Measurements from ENCODE around the gene RTN4R.

The RTN4R gene

DNA sequence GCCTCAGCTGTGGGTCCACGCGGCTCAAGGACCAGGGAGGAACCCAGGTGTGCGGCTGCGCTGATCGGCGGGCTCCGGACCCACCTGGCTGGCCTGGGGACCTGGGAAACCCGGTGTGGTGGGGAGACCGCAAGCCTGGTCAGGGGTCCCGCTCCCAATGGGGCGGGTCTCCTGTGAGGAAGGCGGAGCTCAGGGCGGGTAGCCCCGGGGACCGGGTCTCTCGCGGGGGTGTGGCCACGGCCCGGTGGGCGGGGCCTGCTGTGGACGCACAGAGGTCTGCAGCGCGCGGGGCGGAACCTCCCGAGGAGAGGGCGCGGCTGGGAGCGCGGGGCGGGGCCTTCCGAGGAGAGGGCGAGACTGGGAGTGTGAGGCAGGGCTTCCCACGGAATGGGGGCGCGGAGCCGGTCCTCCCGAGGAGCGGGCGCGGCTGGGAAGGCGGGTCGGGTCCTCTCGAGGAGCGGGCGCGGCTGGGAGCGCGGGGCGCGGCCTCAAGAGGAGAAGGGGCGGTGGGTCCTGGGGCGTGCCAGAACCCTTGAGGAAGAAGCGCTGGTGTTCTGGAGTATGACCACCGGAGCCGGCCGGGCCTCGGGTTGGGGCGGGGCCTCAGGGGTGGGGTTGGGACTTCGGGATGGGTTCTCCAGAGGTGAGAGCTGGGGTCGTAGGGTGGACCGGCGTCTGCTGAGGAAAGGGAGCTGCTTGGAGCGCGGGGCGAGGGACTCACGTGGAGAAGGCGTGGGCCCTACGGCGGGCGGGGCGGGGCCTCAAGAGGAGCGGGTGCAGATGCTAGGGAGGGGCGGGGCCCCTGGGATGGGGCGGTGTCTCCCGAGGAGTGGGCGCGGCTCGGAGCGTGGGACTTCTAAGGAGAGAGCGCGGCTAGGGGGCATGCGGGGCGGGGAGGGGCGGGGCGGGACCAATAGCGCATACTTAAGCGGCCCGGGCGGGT is 31.0 kb upstream of the RTN4R start:
- H3K4me3 ChIP-seq (ENCODE audit: low read depth, low read length, poor library complexity, severe bottlenecking) = peak overlapping the region; percentile 61
- no peaks in the 10 kb centered on the region for H3K79me2 ChIP-seq (ENCODE audit: insufficient read depth, low read length)
- no peaks in the 10 kb centered on the region for H3K4me1 ChIP-seq (ENCODE audit: insufficient read depth, low read length, severe bottlenecking)
- no peak overlapping the region for H3K27ac ChIP-seq (ENCODE audit: low read depth, low read length, poor library complexity, severe bottlenecking)
- no peaks in the 10 kb centered on the region for H4K20me1 ChIP-seq (ENCODE audit: insufficient read depth, low read length)
- no peaks in the 10 kb centered on the region for H3K36me3 ChIP-seq (ENCODE audit: insufficient read depth, low read length)
- TF ChIP-seq, protein P1, sequence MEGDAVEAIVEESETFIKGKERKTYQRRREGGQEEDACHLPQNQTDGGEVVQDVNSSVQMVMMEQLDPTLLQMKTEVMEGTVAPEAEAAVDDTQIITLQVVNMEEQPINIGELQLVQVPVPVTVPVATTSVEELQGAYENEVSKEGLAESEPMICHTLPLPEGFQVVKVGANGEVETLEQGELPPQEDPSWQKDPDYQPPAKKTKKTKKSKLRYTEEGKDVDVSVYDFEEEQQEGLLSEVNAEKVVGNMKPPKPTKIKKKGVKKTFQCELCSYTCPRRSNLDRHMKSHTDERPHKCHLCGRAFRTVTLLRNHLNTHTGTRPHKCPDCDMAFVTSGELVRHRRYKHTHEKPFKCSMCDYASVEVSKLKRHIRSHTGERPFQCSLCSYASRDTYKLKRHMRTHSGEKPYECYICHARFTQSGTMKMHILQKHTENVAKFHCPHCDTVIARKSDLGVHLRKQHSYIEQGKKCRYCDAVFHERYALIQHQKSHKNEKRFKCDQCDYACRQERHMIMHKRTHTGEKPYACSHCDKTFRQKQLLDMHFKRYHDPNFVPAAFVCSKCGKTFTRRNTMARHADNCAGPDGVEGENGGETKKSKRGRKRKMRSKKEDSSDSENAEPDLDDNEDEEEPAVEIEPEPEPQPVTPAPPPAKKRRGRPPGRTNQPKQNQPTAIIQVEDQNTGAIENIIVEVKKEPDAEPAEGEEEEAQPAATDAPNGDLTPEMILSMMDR (IDR thresholded peaks at IDR 0.05; ENCODE audit: low read length) = no peak
- TF ChIP-seq EZH2 (IDR thresholded peaks at IDR 0.05; ENCODE audit: borderline replicate concordance, low read length) = no peak
- H2AFZ ChIP-seq (ENCODE audit: low read length) = no peak overlapping the region
- no peaks in the 10 kb centered on the region for H3F3A ChIP-seq (ENCODE audit: insufficient read depth, low read length)
- H3K9me2 ChIP-seq (ENCODE audit: low read depth, low read length) = no peaks in the 10 kb centered on the region
- H3K27me3 ChIP-seq (ENCODE audit: insufficient read depth, low read length) = peaks cover 5% of the 10 kb centered on the region; the same call in 1 of the 2 replicates
- peak overlapping the region; percentile 17; the same call in 1 of the 2 replicates for H3K9ac ChIP-seq (ENCODE audit: low read length)
- H3K9me3 ChIP-seq (ENCODE audit: low read length) = no peaks in the 10 kb centered on the region
- peak overlapping the region; percentile 73 for H3K4me2 ChIP-seq (ENCODE audit: low read length)

DNA sequence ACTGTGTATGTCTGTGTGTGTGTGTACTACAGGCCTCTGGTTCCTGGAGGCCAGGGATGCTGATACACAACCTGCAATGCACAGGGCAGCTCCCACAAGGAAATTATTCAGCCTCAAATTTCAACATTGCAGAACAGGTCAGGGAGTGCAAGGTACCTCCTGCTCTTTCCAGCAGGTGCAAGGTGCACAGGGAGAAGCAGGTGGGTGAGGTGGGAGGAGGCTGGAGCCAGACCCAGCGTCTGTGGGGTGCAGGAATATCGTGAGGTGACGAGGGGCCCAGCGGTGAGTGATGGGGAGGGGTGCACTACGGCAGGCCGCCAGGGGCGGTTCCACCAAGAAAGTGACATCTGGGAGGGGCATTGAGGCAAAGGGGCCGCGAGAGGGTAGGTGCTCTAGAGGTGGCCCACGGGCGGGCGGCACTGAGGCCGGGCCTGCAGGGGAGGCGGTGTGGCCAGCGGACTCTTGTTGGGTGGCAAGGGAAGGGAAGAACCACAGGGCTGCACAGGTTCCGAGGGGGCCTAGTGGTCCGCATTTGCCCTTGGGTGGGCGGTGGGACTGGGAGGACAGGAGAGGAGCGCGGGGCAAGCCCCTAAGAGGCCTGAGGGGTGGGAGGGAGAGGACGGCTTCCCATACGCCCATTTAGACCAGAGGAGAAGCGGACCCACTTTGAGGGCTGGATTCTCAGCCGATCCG is 30.1 kb upstream of the RTN4R start:
- no peak overlapping the region for H2AFZ ChIP-seq (ENCODE audit: low read length)
- H3K4me2 ChIP-seq (ENCODE audit: low read length) = no peak overlapping the region
- TF ChIP-seq, protein P1 (IDR thresholded peaks at IDR 0.05; ENCODE audit: low read length) = no peak
- no peak for TF ChIP-seq EZH2 (IDR thresholded peaks at IDR 0.05; ENCODE audit: borderline replicate concordance, low read length)

DNA sequence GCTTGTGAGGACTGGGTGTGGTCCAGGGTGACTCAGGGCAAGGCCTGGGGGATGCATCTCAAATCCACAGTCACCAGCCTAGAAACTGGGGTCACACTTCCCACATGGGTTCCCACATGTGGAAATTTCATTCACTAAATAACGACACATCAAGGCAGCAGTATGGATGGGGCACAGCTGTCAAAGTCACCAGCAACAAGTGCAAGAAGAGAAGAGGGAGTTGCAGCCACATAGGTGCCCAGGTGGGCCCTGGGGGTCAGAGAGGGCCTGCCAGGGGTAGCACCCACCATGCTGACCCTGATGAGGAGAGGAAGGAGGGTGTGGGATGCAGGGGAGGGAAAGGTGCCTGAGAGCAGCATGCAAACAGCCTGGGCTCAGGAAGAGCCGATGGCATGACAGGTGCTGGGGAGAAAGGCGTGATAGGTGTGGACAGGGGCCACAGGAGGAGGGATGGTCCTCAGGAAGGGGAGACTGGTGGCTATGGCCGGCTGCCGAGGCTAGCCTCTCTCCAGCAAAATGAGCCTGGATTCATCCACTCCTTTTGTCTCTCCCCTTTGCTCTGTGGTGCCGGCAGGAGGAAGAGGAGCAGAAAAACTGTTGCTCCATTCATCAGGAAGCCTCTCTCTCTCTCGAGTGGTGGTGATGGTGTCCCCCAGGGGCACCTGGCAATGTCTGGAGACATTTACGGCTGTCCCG is 29.4 kb upstream of the RTN4R start:
- Histone ChIP-seq H3F3A (ENCODE audit: insufficient read depth, low read length) (no peaks in the 10 kb centered on the region), H3K4me3 (ENCODE audit: low read depth, low read length, poor library complexity, severe bottlenecking) (no peak overlapping the region), H3K36me3 (ENCODE audit: insufficient read depth, low read length) (no peaks in the 10 kb centered on the region), H3K79me2 (ENCODE audit: insufficient read depth, low read length) (no peaks in the 10 kb centered on the region), H3K27me3 (ENCODE audit: insufficient read depth, low read length) (peaks cover 5% of the 10 kb centered on the region; the same call in 1 of the 2 replicates), H4K20me1 (ENCODE audit: insufficient read depth, low read length) (no peaks in the 10 kb centered on the region), H3K9ac (ENCODE audit: low read length) (no peak overlapping the region), H3K4me2 (ENCODE audit: low read length) (no peak overlapping the region), H2AFZ (ENCODE audit: low read length) (no peak overlapping the region), H3K9me3 (ENCODE audit: low read length) (no peaks in the 10 kb centered on the region), H3K9me2 (ENCODE audit: low read depth, low read length) (no peaks in the 10 kb centered on the region), H3K27ac (ENCODE audit: low read depth, low read length, poor library complexity, severe bottlenecking) (no peak overlapping the region), H3K4me1 (ENCODE audit: insufficient read depth, low read length, severe bottlenecking) (no peaks in the 10 kb centered on the region)
- TF ChIP-seq EZH2 (IDR thresholded peaks at IDR 0.05; ENCODE audit: borderline replicate concordance, low read length) = no peak
- TF ChIP-seq, protein P1 (IDR thresholded peaks at IDR 0.05; ENCODE audit: low read length) = no peak

More for the DNA sequence above, 30.1 kb upstream of the RTN4R start:
- H3K4me1 ChIP-seq (ENCODE audit: insufficient read depth, low read length, severe bottlenecking) = no peaks in the 10 kb centered on the region
- no peaks in the 10 kb centered on the region for H3K9me3 ChIP-seq (ENCODE audit: low read length)
- no peaks in the 10 kb centered on the region for H3K9me2 ChIP-seq (ENCODE audit: low read depth, low read length)
- H4K20me1 ChIP-seq (ENCODE audit: insufficient read depth, low read length) = no peaks in the 10 kb centered on the region
- H3F3A ChIP-seq (ENCODE audit: insufficient read depth, low read length) = no peaks in the 10 kb centered on the region
- H3K4me3 ChIP-seq (ENCODE audit: low read depth, low read length, poor library complexity, severe bottlenecking) = no peak overlapping the region
- H3K79me2 ChIP-seq (ENCODE audit: insufficient read depth, low read length) = no peaks in the 10 kb centered on the region
- H3K36me3 ChIP-seq (ENCODE audit: insufficient read depth, low read length) = no peaks in the 10 kb centered on the region
- H3K27me3 ChIP-seq (ENCODE audit: insufficient read depth, low read length) = peaks cover 5% of the 10 kb centered on the region; the same call in 1 of the 2 replicates
- no peak overlapping the region for H3K27ac ChIP-seq (ENCODE audit: low read depth, low read length, poor library complexity, severe bottlenecking)
- no peak overlapping the region for H3K9ac ChIP-seq (ENCODE audit: low read length)
